DOHH2 (cell line): ENCODE results near the gene CTDSPL2.

Experiments
- EZH2phosphoT487 ChIP-seq: fragments of 200-600 bp; sonication (generic); IDR thresholded peaks from 2 replicates; pipeline ENCODE4 v1.6.1; 2017; ENCODE audit warnings: borderline replicate concordance, mild to moderate bottlenecking, antibody characterized with exemption, low read length, moderate library complexity, mixed read lengths
- TF ChIP-seq, protein P1 (sequence below): fragments of 200-600 bp; sonication (generic); IDR thresholded peaks from one replicate; pipeline ENCODE4 v1.5.1; 2014; ENCODE audit warnings: antibody characterized with exemption, mild to moderate bottlenecking, low read depth, low read length; ENCODE audit not compliant: poor library complexity, severe bottlenecking

DNA sequence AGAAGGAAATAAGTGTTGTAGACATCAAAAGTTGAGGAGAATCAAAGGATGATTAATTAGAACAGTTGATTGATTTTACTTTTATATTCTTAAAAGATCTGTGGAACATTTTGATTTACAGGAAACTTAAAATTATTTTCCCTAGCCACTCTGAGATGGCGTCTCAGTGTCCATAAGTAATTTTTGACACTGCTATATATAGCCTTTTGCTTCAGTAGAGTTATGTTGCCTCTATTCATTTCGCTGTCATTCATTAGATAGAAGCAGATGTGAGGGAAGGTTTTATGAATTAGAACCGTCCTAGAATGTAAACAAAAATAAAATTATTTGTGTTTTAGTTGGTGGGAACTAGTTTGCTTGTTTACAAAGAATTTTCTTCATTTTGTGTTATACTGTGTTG is 58.5 kb downstream of the CTDSPL2 start:
- TF ChIP-seq, protein P1, sequence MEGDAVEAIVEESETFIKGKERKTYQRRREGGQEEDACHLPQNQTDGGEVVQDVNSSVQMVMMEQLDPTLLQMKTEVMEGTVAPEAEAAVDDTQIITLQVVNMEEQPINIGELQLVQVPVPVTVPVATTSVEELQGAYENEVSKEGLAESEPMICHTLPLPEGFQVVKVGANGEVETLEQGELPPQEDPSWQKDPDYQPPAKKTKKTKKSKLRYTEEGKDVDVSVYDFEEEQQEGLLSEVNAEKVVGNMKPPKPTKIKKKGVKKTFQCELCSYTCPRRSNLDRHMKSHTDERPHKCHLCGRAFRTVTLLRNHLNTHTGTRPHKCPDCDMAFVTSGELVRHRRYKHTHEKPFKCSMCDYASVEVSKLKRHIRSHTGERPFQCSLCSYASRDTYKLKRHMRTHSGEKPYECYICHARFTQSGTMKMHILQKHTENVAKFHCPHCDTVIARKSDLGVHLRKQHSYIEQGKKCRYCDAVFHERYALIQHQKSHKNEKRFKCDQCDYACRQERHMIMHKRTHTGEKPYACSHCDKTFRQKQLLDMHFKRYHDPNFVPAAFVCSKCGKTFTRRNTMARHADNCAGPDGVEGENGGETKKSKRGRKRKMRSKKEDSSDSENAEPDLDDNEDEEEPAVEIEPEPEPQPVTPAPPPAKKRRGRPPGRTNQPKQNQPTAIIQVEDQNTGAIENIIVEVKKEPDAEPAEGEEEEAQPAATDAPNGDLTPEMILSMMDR: no peak
- no peak for TF ChIP-seq EZH2phosphoT487
